ENCODE results near the gene COX19. TPM values are rescaled to one million over a fixed set of nuclear protein-coding genes. Genes with fewer than 3 reads are reported as not detected.

The COX19 gene
- total and polyA plus RNA-seq, 2 of the 13 experiments (the other 11 are each of a cell fraction or from before 2014, with no cell fraction given) = 11.5 to 21.7 TPM

GRCh38 chr7:992709-993607, 17.6 kb upstream of the COX19 start (continued):
- no peak for TF ChIP-seq ZFP37 (CRISPR knock-in tag; IDR thresholded peaks at IDR 0.05; ENCODE audit: borderline replicate concordance)
- TF ChIP-seq SMAD9 (CRISPR knock-in tag; IDR thresholded peaks at IDR 0.05) = no peak
- 0 out of 2 replicates have a peak, but pooled peaks have one; percentile 83 for TF ChIP-seq MZF1 (CRISPR knock-in tag; IDR thresholded peaks at IDR 0.05; ENCODE audit: borderline replicate concordance)
- peak; percentile 87 for TF ChIP-seq JUND (CRISPR knock-in tag; IDR thresholded peaks at IDR 0.05)
- no peak for TF ChIP-seq HNRNPUL1 (IDR thresholded peaks at IDR 0.05; ENCODE audit: low read depth, low read length)
- TF ChIP-seq ZNF225 (CRISPR knock-in tag; IDR thresholded peaks at IDR 0.05) = 0 out of 2 replicates have a peak, but pooled peaks have one; percentile 48
- peak; percentile 87 for TF ChIP-seq HINFP (CRISPR knock-in tag; IDR thresholded peaks at IDR 0.05; ENCODE audit: low read depth)
- peak; percentile 98 for TF ChIP-seq ZNF614 (CRISPR knock-in tag; IDR thresholded peaks at IDR 0.05; ENCODE audit: borderline replicate concordance)
- no peak for TF ChIP-seq TERF1 (CRISPR knock-in tag; IDR thresholded peaks at IDR 0.05)
- peak; percentile 45; the same call in 1 of the 2 replicates for TF ChIP-seq SATB2 (CRISPR knock-in tag; IDR thresholded peaks at IDR 0.05)
- TF ChIP-seq SIN3A (IDR thresholded peaks at IDR 0.05; ENCODE audit: borderline replicate concordance, low read depth, low read length) = no peak
- TF ChIP-seq KLF9 (CRISPR knock-in tag; IDR thresholded peaks at IDR 0.05; ENCODE audit: low read depth) = peak; percentile 67; the same call in 1 of the 2 replicates
- TF ChIP-seq LCORL (IDR thresholded peaks at IDR 0.05) = peak; percentile 65; the same call in 1 of the 2 replicates
- peak; percentile 99 for TF ChIP-seq LCORL (CRISPR knock-in tag; IDR thresholded peaks at IDR 0.05)
- TF ChIP-seq, protein P1, sequence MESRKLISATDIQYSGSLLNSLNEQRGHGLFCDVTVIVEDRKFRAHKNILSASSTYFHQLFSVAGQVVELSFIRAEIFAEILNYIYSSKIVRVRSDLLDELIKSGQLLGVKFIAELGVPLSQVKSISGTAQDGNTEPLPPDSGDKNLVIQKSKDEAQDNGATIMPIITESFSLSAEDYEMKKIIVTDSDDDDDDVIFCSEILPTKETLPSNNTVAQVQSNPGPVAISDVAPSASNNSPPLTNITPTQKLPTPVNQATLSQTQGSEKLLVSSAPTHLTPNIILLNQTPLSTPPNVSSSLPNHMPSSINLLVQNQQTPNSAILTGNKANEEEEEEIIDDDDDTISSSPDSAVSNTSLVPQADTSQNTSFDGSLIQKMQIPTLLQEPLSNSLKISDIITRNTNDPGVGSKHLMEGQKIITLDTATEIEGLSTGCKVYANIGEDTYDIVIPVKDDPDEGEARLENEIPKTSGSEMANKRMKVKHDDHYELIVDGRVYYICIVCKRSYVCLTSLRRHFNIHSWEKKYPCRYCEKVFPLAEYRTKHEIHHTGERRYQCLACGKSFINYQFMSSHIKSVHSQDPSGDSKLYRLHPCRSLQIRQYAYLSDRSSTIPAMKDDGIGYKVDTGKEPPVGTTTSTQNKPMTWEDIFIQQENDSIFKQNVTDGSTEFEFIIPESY (CRISPR knock-in tag; IDR thresholded peaks at IDR 0.05) = peak; percentile 96
- peak; percentile 32 for TF ChIP-seq JARID2 (CRISPR knock-in tag; IDR thresholded peaks at IDR 0.05; ENCODE audit: insufficient replicate concordance)
- no peak for TF ChIP-seq TBX3 (IDR thresholded peaks at IDR 0.05; ENCODE audit: borderline replicate concordance)
- 0 out of 2 replicates have a peak, but pooled peaks have one; percentile 25 for TF ChIP-seq ZNF317 (CRISPR knock-in tag; IDR thresholded peaks at IDR 0.05)
- TF ChIP-seq ZNF616 (CRISPR knock-in tag; IDR thresholded peaks at IDR 0.05; ENCODE audit: low read depth) = no peak
- TF ChIP-seq ZNF121 (CRISPR knock-in tag; IDR thresholded peaks at IDR 0.05) = peak; percentile 79; the same call in 1 of the 2 replicates
